PC-3 (cell line): ENCODE measurements around the gene WDR90.

ENCODE experiments used
- CTCF ChIP-seq: fragments of 300-600 bp; sonication (generic); conservative IDR thresholded peaks from 2 replicates; pipeline ENCODE4 v1.5.1; 2017; ENCODE audit warnings: antibody characterized with exemption, low read depth, mild to moderate bottlenecking, low read length
- EZH2 ChIP-seq: fragments of 300-600 bp; sonication (generic); IDR thresholded peaks from one replicate; pipeline ENCODE4 v1.6.1; 2017; ENCODE audit warnings: antibody characterized with exemption, mild to moderate bottlenecking, low read length; ENCODE audit not compliant: unreplicated experiment
- EZH2phosphoT487 ChIP-seq: fragments of 300-600 bp; sonication (generic); IDR thresholded peaks from 2 replicates; pipeline ENCODE4 v1.6.1; 2018; ENCODE audit warnings: mild to moderate bottlenecking, antibody characterized with exemption, low read length, borderline replicate concordance

GRCh38 chr16:608019-608418, 41.1 kb upstream of the WDR90 start:
- TF ChIP-seq CTCF (no peak), EZH2 (no peak), EZH2phosphoT487 (no peak)
